ENCODE data around the gene RUSC1.
A peak's percentile ranks its signal among the peaks of the same experiment; 100 is the strongest.
"Not testable (repeated sequence)": the region's sequence is repeated elsewhere in the genome, so short reads cannot be mapped to it uniquely, and the experiment has no call there.

RUSC1 gene, protein sequence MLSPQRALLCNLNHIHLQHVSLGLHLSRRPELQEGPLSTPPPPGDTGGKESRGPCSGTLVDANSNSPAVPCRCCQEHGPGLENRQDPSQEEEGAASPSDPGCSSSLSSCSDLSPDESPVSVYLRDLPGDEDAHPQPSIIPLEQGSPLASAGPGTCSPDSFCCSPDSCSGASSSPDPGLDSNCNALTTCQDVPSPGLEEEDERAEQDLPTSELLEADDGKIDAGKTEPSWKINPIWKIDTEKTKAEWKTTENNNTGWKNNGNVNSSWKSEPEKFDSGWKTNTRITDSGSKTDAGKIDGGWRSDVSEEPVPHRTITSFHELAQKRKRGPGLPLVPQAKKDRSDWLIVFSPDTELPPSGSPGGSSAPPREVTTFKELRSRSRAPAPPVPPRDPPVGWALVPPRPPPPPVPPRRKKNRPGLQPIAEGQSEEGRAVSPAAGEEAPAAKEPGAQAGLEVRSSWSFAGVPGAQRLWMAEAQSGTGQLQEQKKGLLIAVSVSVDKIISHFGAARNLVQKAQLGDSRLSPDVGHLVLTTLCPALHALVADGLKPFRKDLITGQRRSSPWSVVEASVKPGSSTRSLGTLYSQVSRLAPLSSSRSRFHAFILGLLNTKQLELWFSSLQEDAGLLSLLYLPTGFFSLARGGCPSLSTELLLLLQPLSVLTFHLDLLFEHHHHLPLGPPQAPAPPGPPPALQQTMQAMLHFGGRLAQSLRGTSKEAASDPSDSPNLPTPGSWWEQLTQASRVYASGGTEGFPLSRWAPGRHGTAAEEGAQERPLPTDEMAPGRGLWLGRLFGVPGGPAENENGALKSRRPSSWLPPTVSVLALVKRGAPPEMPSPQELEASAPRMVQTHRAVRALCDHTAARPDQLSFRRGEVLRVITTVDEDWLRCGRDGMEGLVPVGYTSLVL

DNA sequence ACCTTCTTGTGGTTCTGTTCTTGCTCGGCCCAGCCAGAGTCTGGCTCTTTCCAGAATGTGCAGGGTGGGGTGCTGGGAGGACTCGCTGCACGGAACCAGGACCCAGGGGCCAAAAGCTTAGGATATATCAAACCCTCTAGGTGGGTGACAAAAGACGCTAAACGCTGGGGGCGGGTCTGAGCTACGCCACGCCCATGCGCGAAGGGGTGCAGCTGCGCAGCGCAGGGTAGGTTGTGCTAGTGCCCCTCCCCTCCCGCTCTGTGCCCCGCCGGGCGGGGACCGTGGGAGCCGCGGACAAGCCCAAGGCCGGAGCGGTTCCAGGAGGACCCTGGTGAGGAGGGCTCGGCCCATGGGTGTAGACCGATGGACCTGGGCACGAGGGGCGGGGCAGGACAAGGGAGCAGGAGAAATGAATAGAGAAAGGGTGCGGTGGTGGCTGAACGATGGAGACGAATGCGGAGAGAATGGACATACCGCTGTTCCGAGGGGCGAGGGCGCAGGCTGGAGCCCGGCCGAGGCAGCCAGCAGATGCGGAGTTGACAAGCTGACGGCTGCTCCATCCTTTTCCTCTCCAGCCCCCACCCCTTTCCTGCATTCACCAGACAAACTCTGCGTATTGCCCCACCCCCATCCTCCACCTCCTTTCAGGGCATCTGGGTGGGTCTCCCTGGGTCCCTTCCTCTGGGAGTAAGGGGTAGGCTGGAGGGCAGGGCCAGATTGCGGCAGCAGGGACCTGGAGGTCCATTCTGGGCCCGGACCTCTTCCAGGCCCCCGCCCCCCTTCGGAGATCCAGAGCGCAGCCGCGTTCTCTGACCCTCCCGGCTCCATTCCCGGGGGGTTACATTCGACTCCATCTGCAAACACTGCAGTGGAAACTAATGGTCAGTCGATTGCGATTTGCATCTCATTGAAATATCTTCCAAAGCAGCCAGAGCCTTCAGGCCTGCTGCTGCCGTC, at the start of gene RUSC1:
TSS of gene RUSC1 (plus strand) at position 234 of the 957 bp plus-strand sequence. CDS start 880 bp downstream, outside the sequence.
- peak; percentile 79 for DNase-seq (ENCODE audit: low spot score)

DNA sequence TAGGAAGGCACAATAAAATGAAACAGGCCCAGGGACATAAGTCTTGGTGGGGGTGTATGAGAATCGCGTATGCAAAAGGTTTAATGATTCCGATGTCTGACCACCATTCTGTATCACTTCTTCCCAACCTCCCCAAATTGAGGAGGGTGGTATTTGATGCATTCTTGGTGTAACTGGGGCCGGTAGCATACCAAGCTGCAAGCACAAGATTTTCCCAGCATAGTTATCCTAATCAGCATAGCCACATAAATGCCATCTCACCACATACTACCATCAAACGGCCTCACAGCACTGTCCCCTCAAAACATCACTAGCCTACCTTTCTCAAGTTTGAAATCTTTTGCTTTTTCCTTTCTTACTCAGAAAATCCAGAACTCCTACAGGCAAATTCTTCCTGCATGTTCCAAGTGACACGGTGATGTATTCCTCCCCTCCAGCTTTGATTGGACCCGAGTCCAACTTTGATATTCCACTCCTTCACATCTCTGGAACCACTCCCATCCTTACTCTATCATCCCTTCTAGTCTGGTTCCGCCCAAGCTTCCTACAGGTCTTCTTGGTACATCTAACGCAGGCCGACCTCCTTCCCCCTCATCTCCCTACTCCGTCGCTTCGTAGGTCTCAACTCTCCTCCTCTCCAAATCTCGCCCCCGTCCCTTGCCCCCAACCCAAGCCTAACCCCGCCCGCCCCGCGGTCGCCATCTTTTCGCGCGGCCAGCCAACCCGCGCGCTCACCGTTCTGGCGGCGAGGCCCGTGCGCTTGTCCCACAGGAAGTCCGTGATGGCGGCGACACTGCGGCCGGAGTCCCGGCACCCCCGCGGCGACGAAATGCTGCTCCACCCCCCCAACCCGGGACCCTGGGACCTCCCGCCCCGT, 48.0 kb upstream of the RUSC1 start:
- DNase-seq (ENCODE audit: low spot score): peak; percentile 64

DNA sequence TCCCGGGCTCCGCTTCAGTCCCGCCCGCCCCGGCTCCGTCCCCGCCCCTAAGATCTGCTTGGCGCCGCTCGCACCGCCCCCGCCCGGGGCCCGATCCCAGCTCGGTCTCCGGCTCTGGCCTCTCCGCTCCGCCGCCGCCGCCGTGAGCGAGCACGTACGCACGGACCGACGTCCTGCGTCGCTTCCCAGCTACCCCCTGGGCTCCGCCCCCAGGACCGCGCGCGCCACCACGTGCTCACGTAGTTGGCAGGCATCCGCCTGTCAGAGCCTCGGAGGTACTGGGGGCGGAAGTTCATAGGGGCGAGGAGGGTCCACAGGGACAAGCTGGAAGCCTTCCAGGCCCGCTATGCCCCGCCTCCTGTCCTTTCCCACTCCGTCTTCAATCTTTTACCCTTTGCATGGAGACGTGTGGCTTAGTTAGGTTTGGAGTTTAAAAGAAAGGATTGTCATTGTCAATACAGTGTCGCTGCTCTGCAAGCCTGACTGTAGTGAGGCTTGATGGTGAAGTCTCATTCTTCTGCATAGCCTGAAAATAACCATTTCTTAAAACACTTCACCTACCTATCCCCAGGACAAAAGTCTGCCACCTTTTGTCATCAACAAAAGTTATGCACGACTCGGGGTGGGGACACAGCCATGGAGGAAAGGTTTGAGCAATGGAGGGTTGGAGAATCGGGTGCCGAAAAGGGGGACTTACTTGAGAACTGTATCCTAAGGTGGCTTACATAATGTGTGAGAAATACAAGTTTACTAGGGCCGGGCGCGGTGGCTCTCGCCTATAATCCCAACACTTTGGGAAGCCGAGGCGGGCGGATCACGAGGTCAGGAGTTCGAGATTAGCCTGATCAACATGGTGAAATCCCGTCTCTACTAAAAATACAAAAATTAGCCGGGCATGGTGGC, 47.1 kb upstream of the RUSC1 start, which contains the start of gene CLK2:
TSS of gene CLK2 (minus strand) at position 162 of the 903 bp plus-strand sequence. CDS start 2,527 bp downstream, outside the sequence.
- DNase-seq (ENCODE audit: low spot score): peak; percentile 97

DNA sequence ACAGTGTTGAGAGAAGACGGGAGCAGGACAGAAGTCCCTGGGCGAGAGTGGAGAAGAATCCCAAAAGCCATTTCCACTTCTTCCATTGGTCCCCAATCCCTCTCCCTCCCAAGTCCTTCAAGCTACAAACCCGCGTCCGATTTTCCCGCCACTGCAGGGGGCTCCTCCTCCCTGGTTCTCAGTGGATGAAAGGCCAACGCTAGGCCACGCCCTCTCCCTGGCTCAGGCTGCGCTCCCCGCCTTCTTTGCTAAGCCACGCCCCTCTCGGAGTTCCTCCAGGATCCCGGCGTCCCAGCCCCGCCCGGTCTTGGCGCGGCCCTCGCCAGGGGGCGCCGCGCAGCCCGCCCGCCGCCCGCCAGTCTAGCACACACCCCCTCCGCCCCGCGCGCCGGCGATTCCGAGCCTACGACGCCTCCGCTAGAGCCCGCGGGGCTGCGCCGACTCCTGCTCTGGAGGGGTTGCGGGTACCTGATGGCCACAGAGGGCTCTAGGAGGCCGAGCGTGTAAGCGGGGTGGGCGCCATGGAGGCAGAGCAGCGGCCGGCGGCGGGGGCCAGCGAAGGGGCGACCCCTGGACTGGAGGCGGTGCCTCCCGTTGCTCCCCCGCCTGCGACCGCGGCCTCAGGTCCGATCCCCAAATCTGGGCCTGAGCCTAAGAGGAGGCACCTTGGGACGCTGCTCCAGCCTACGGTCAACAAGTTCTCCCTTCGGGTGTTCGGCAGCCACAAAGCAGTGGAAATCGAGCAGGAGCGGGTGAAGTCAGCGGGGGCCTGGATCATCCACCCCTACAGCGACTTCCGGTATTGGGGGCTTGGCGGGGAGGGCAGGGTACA, 43.4 kb upstream of the RUSC1 start, which contains the start of gene HCN3:
TSS of gene HCN3 (plus strand) at position 394 of the 832 bp plus-strand sequence. CDS start at position 522, 128 bp downstream.
- DNase-seq (ENCODE audit: low spot score): peak; percentile 99

DNA sequence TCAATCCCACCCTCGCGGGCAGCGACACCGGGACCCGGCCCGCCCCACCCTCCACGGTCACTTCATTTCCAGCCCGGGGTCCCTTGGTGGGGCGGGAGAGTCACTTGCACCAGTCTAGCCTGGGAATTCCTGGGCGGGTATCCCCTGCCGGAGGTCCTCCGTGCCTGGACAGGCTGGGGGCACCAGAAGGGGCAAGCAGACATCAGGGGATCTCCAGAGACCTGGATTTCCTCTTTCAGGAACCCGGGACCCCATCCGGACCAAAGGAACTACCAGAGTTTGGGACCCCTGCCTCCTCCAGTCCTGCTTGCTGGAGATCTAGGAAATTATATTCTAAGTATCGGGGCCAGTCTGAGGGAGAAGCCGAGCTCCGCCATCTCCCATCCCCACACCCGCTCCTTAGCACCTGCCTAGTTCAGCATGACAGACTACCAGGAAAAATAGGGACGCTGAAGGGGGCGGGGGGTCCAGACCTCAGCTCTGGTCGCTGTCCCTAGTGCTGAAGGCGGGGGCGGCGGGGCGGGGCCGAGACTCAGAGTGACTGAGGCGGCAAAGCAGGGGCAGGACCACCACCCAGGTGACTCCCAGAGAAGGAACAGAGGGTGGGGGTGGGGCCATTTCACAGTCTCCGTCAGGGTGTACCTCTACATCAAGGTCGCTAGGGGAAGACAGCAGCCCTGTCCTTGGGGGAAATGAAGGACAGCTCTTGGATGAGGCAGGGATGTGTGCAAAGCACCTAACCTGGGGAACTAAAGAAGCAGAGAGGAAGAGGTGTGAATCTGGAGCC, 42.6 kb upstream of the RUSC1 start:
- DNase-seq (ENCODE audit: low spot score): peak; percentile 47

DNA sequence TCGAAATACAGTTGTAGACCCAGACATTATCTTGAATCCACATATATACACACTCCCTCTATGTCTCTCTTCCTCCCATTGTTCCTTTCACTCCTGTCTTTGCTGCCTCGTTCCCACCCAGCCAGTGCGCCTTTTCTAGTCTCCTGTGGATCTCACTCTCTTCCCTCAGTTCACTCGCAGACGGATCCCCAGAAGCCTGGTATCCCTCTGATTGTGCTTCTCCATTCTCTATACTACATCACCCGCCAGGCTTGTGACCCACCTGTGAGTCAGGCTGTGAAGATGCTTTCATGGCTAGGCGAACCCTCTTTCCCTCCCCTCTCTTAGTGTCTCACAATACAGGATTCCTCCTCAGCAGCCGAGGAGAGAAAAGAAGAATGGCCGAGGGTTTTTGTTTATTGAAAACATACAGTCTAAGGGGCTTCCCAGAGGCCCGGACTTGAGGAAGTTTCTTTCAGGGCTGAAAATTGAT, 42.0 kb upstream of the RUSC1 start:
- no peak for DNase-seq (ENCODE audit: low spot score)

DNA sequence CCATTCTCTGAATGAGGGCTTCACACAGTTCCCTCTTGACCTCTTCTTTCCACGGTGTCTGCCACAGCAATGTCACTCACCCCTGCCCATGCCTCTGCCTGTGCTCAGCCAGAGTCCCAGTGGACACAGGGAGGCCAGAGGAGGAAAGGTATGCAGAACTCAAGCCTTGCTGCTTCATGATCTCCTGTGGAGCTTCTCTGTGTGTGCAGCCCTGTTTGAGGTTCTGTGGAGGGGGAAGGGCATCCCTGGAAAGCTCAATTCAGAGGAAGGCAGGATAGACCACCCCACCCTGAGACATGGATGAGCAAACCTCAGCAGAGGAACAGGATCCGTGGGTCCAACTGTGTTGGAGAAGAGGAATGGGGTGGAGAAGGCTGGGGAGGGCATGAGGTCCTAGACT, 41.4 kb upstream of the RUSC1 start:
- DNase-seq (ENCODE audit: low spot score): no peak

DNA sequence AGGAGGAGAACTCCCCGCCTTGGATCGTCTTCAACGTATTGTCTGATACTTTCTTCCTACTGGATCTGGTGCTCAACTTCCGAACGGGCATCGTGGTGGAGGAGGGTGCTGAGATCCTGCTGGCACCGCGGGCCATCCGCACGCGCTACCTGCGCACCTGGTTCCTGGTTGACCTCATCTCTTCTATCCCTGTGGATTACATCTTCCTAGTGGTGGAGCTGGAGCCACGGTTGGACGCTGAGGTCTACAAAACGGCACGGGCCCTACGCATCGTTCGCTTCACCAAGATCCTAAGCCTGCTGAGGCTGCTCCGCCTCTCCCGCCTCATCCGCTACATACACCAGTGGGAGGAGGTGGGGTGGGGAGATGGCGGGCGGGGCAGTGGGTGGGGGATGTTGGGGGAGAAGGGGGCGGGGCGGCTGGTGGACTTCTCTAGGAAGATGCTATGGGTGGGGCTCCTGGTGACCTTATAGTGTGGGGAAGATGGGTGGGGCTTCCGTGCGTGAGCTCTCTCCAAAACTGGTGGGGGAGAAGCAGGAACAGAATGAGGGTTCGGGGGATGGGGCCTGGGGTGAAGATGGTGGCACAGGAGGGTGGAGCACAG, 38.1 kb upstream of the RUSC1 start:
- DNase-seq (ENCODE audit: low spot score): no peak

DNA sequence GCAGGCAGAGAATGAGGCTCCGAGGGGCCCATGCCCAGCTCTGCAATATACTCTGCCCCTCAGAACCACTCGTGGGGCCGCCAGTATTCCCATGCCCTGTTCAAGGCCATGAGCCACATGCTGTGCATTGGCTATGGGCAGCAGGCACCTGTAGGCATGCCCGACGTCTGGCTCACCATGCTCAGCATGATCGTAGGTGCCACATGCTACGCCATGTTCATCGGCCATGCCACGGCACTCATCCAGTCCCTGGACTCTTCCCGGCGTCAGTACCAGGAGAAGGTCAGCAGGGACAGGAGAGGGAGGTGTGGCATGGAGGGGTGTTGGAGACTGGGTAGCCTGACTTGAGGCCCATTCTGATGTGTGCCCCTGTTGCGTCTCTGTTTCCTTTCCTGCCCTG, 36.2 kb upstream of the RUSC1 start:
- DNase-seq (ENCODE audit: low spot score): no peak

DNA sequence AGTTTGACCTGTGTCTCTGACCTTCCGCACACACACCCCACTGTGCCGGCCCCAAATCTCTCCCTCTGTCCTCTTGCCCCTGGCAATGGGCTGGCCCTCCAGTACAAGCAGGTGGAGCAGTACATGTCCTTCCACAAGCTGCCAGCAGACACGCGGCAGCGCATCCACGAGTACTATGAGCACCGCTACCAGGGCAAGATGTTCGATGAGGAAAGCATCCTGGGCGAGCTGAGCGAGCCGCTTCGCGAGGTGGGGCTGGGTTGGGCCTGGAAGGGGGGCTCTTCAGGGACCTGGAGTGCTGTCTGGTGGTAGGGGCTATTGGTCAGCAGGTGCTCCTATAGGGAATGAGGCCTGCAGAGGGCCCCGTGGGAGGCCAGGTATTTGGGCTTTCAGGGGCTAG, 35.6 kb upstream of the RUSC1 start:
- no peak for DNase-seq (ENCODE audit: low spot score)

DNA sequence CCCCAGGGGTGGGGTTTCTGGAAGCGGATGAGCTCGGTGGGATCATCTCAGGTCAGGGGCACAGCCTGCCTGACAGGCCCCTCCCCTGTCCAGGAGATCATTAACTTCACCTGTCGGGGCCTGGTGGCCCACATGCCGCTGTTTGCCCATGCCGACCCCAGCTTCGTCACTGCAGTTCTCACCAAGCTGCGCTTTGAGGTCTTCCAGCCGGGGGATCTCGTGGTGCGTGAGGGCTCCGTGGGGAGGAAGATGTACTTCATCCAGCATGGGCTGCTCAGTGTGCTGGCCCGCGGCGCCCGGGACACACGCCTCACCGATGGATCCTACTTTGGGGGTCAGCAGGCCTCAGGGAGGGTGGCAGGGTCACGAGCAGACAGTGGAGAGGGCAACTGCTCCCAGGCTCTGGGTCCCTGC, 35.1 kb upstream of the RUSC1 start:
- no peak for DNase-seq (ENCODE audit: low spot score)

DNA sequence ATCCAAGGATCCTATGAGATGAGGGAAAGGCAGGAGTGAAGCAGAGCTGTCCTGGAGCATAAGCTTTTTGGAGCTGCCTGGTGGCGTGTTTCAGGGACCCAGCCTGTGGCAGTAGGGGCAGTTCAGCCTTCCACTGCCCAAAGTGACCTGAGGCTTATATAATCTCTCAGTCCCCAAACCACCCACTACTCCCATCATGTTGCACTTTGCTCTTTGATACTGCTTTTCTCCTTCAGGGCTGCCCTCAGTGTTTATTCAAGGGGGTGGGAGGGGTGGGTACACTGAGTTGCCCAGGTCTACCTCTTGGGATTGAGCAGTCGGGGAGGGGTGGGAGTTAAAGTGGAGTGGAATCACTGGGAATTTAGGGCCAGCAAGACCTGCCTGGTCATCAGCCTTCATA, 34.1 kb upstream of the RUSC1 start:
- DNase-seq (ENCODE audit: low spot score): no peak

DNA sequence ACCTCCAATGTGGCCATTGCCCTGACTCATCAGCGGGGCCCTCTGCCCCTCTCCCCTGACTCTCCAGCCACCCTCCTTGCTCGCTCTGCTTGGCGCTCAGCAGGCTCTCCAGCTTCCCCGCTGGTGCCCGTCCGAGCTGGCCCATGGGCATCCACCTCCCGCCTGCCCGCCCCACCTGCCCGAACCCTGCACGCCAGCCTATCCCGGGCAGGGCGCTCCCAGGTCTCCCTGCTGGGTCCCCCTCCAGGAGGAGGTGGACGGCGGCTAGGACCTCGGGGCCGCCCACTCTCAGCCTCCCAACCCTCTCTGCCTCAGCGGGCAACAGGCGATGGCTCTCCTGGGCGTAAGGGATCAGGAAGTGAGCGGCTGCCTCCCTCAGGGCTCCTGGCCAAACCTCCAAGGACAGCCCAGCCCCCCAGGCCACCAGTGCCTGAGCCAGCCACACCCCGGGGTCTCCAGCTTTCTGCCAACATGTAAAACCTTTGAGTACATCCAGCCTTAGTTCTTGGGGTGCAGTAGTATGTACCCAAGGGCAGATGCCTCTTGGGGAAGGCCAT, 32.6 kb upstream of the RUSC1 start:
- no peak for DNase-seq (ENCODE audit: low spot score)

DNA sequence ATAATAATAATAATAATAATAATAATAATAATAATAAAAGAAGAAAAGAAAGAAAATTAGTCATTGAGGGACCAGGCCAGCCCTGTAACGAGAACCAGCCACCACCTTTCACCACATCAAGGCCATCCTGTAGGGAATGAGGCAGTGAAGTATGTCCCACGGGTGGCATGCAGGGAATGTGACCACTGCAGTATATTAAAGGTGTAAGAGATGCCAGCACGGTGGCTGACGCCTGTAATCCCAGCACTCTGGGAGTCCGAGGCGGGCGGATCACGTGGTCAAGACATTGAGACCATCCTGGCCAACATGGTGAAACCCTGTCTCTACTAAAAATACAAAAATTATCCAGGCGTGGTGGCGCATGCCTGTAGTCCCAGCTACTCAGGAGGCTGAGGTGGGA, 29.7 kb upstream of the RUSC1 start:
- DNase-seq (ENCODE audit: low spot score): not testable (repeated sequence)

DNA sequence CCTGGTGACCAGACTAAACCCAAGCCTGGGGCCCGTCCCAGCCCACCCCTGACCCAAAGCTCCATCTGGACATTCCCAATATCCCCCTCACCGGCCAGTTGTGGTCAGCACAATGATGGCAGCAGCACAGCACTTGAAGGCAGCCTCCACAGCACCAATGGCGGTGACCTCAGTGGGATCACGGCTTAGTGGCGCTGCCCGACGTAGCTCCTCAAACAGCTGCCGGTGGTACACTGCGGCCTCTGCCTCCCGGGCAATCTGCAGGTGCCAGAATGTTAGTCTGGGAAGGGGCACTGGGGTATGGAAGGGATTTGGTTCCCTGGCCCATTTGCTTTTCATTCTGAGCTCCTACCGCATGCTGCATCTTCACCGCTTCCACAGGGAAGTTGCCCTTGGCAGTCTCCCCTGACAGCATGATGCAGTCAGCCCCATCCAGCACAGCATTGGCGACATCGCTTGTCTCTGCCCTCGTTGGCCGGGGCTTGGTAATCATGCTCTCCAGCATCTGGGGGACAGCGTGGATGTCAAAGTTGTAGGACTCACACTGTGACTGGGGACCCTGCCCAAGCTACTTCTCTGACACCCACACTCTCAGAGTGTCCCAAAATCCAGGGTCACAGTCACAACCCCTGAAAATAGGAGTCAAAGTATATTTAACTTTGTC, 27.5 kb upstream of the RUSC1 start:
- no peak for DNase-seq (ENCODE audit: low spot score)

DNA sequence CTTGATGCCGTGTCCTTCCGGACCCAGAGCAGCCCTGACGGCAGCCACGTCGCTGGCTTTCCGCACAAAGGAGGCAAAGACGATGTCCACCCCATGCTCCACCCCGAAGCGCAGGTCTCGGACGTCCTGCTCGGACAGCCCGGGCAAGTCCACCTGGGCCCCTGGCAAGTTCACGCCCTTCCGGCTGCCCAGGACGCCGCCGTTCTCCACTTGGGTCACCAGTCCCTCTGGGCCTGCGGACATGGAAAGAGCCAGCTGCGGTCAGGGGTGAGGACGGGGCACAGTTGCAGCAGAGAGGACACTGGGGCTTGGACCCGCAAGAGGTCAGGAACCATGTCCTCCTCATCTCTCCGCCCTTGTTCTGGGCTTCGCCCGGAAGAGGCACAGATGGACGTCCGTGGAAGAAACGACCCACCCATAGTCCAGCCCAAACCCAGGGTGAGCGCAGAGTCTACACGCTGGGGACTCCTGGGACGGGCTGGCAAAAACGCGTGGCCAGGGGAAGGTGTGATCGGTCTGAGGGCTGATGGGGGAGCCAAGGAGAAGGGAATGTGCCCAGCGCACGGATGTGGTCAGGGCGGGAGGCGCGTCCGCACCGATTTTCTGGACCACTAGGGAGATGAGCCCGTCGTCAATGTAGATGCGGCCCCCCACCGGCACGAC, 26.0 kb upstream of the RUSC1 start:
- DNase-seq (ENCODE audit: low spot score): no peak

Measured in AG08395 (cell line).